WTC11 (cell line): ENCODE data around the gene KRT6C. TPM values are rescaled to one million over a fixed set of nuclear protein-coding genes. Genes with fewer than 3 reads are reported as not detected.
"Not testable (repeated sequence)": the region's sequence is repeated elsewhere in the genome, so short reads cannot be mapped to it uniquely, and the experiment has no call there.

Experiments
- ATAC-seq: fragments of 200-7000 bp; cut with Tn5 transposase; 2 replicates; pipeline ENCODE4 v1.10.0; 2021; ENCODE audit warnings: mild to moderate bottlenecking, moderate library complexity
- CTCF ChIA-PET: fragments of 300-600 bp; sonication (Branson Sonifier 250); formaldehyde crosslinking; loops from one replicate; lab custom pipeline; 2021; ENCODE audit warnings: antibody characterized with exemption; lab: Charles Lee
- POLR2A ChIA-PET: fragments of 350-600 bp; sonication (Branson Sonifier 250); formaldehyde crosslinking; loops from one replicate; lab custom pipeline; 2021; ENCODE audit warnings: antibody characterized with exemption; lab: Charles Lee
- DNase-seq: peaks from one replicate; pipeline ENCODE4 v3.0.0; 2021; ENCODE audit warnings: low spot score
- H3K27ac Mint-ChIP-seq: 2 replicates; pipeline ENCODE4 v1.8.0; 2021; ENCODE audit warnings: mixed read lengths
- H3K27me3 Mint-ChIP-seq: 2 replicates; pipeline ENCODE4 v1.8.0; 2021; ENCODE audit warnings: low read depth, mild to moderate bottlenecking, moderate library complexity, mixed read lengths
- H3K36me3 Mint-ChIP-seq: 2 replicates; pipeline ENCODE4 v1.8.0; 2021; ENCODE audit warnings: mixed read lengths
- H3K4me1 Mint-ChIP-seq: 2 replicates; pipeline ENCODE4 v1.8.0; 2022; ENCODE audit warnings: mixed read lengths
- H3K4me3 Mint-ChIP-seq: 2 replicates; pipeline ENCODE4 v1.8.0; 2021; ENCODE audit warnings: mild to moderate bottlenecking, moderate library complexity, mixed read lengths
- H3K9me3 Mint-ChIP-seq: 2 replicates; pipeline ENCODE4 v1.8.0; 2021; ENCODE audit warnings: mixed read lengths
- ATF1 ChIP-seq: sonication (generic); formaldehyde crosslinking; IDR thresholded peaks from 2 replicates; pipeline ENCODE4 v1.8.1; 2023; ENCODE audit warnings: mild to moderate bottlenecking, moderate library complexity, missing genetic modification reagents
- CREB1 ChIP-seq: sonication (generic); formaldehyde crosslinking; IDR thresholded peaks from 2 replicates; pipeline ENCODE4 v1.8.0; 2023; ENCODE audit warnings: mild to moderate bottlenecking, missing genetic modification reagents
- E2F5 ChIP-seq: sonication (generic); formaldehyde crosslinking; IDR thresholded peaks from 2 replicates; pipeline ENCODE4 v1.8.1; 2022; ENCODE audit warnings: mild to moderate bottlenecking, moderate library complexity, missing genetic modification reagents
- ETV6 ChIP-seq: sonication (generic); formaldehyde crosslinking; IDR thresholded peaks from 2 replicates; pipeline ENCODE4 v1.8.1; 2022; ENCODE audit warnings: mild to moderate bottlenecking, missing genetic modification reagents
- GABPB1 ChIP-seq: sonication (generic); formaldehyde crosslinking; IDR thresholded peaks from 2 replicates; pipeline ENCODE4 v1.8.1; 2023; ENCODE audit warnings: mild to moderate bottlenecking, missing genetic modification reagents
- GRHL2 ChIP-seq: fragments of 250-450 bp; sonication (Bioruptor Pico); IDR thresholded peaks from 2 replicates; pipeline ENCODE4 v1.8.0; 2022; ENCODE audit warnings: mild to moderate bottlenecking, moderate library complexity; ENCODE audit not compliant: insufficient replicate concordance, severe bottlenecking
- MYBL2 ChIP-seq: sonication (generic); formaldehyde crosslinking; IDR thresholded peaks from 2 replicates; pipeline ENCODE4 v1.8.1; 2023; ENCODE audit warnings: mild to moderate bottlenecking, moderate library complexity, missing genetic modification reagents
- NR1H2 ChIP-seq: sonication (generic); formaldehyde crosslinking; IDR thresholded peaks from 2 replicates; pipeline ENCODE4 v1.9.0; 2021; ENCODE audit warnings: mild to moderate bottlenecking, moderate library complexity, missing genetic modification reagents
- NR3C1 ChIP-seq: sonication (generic); formaldehyde crosslinking; conservative IDR thresholded peaks from 2 replicates; pipeline ENCODE4 v1.8.1; 2023; ENCODE audit warnings: low read depth, mild to moderate bottlenecking, missing genetic modification reagents
- PRDM15 ChIP-seq: sonication (generic); formaldehyde crosslinking; IDR thresholded peaks from 2 replicates; pipeline ENCODE4 v1.8.0; 2022; ENCODE audit warnings: missing genetic modification reagents
- TEAD1 ChIP-seq: sonication (generic); formaldehyde crosslinking; IDR thresholded peaks from 2 replicates; pipeline ENCODE4 v1.8.0; 2022; ENCODE audit warnings: mild to moderate bottlenecking, missing genetic modification reagents
- TEAD4 ChIP-seq: sonication (generic); formaldehyde crosslinking; IDR thresholded peaks from 2 replicates; pipeline ENCODE4 v1.8.0; 2022; ENCODE audit warnings: mild to moderate bottlenecking, missing genetic modification reagents
- TP53 ChIP-seq: sonication (generic); formaldehyde crosslinking; IDR thresholded peaks from 2 replicates; pipeline ENCODE4 v1.8.1; 2023; ENCODE audit warnings: mild to moderate bottlenecking, missing genetic modification reagents
- USF2 ChIP-seq: sonication (generic); formaldehyde crosslinking; IDR thresholded peaks from 2 replicates; pipeline ENCODE4 v1.8.1; 2023; ENCODE audit warnings: mild to moderate bottlenecking, missing genetic modification reagents, moderate library complexity
- ZNF232 ChIP-seq: sonication (generic); formaldehyde crosslinking; IDR thresholded peaks from 2 replicates; pipeline ENCODE4 v1.8.0; 2022; ENCODE audit warnings: mild to moderate bottlenecking, missing genetic modification reagents
- ZNF317 ChIP-seq: sonication (generic); formaldehyde crosslinking; IDR thresholded peaks from 2 replicates; pipeline ENCODE4 v1.8.1; 2023; ENCODE audit warnings: low read depth, mild to moderate bottlenecking, moderate library complexity, missing genetic modification reagents, borderline replicate concordance
- ZNF425 ChIP-seq: fragments of 250-450 bp; sonication (Bioruptor Pico); conservative IDR thresholded peaks from 2 replicates; pipeline ENCODE4 v1.9.0; 2021; ENCODE audit warnings: mild to moderate bottlenecking
- total RNA-seq: library from RNA; stranded (reverse); gene quantifications from 3 replicates; pipeline ENCODE4 v1.2.3, GENCODE V29; 2021

The KRT6C gene
- total RNA-seq, 1 experiment from 2014 or later, result not detected

GRCh38 chr12:52493172-52493571, 19.6 kb upstream of the KRT6C start, which contains the start of gene KRT6A:
Gene KRT6A, minus strand, starts transcription at chr12:52493257. Its CDS starts 69 bp downstream, at chr12:52493188.
- ChIA-PET POLR2A (no interaction called here), CTCF (interaction anchor here (1.4 kb wide), 1 partner anchor 97 kb away, joined by 4 read pairs; no protein-coding TSS in a partner anchor)
- ATAC-seq, result no peak
- Mint-ChIP-seq H3K27me3 (peaks cover 6% of the 10 kb centered on the region; the same call in 1 of the 2 replicates), H3K36me3 (0 out of 2 replicates have a peak, but pooled peaks cover 3% of the 10 kb centered on the region), H3K4me1 (peaks cover 27% of the 10 kb centered on the region), H3K9me3 (peaks cover 29% of the 10 kb centered on the region), H3K27ac (no peak within 1 kb of the TSS), H3K4me3 (no peak within 1 kb of the TSS)
- no peak for DNase-seq
- TF ChIP-seq ZNF232 (CRISPR knock-in tag) (no peak), USF2 (CRISPR knock-in tag) (no peak), TEAD1 (CRISPR knock-in tag) (no peak), GRHL2 (CRISPR knock-in tag) (no peak), E2F5 (CRISPR knock-in tag) (no peak), NR3C1 (no peak), ZNF317 (CRISPR knock-in tag) (no peak), NR1H2 (no peak), CREB1 (CRISPR knock-in tag) (no peak), TEAD4 (CRISPR knock-in tag) (no peak), PRDM15 (CRISPR knock-in tag) (no peak), MYBL2 (CRISPR knock-in tag) (no peak), ETV6 (CRISPR knock-in tag) (no peak), TP53 (CRISPR knock-in tag) (no peak), ZNF425 (CRISPR knock-in tag) (no peak), ATF1 (CRISPR knock-in tag) (no peak), GABPB1 (no peak)

GRCh38 chr12:52492405-52492804, 18.8 kb upstream of the KRT6C start:
- H3K36me3 Mint-ChIP-seq, ATAC-seq, CTCF ChIA-PET, DNase-seq, H3K27me3 Mint-ChIP-seq, H3K27ac Mint-ChIP-seq, POLR2A ChIA-PET, H3K4me3 Mint-ChIP-seq: not testable (repeated sequence)
- Mint-ChIP-seq H3K9me3 (peaks cover 29% of the 10 kb centered on the region), H3K4me1 (peaks cover 27% of the 10 kb centered on the region)

GRCh38 chr12:52491495-52491894, 17.9 kb upstream of the KRT6C start:
- ATAC-seq, result not testable (repeated sequence)

More at GRCh38 chr12:52491495-52491894, 17.9 kb upstream of the KRT6C start:
- H3K4me1 Mint-ChIP-seq, result peaks cover 19% of the 10 kb centered on the region
- POLR2A ChIA-PET, H3K4me3 Mint-ChIP-seq, H3K36me3 Mint-ChIP-seq, DNase-seq, H3K27me3 Mint-ChIP-seq, H3K27ac Mint-ChIP-seq, CTCF ChIA-PET: not testable (repeated sequence)
- H3K9me3 Mint-ChIP-seq, result peaks cover 29% of the 10 kb centered on the region
